Upper lobe of left lung (tissue), 6 donors: ENCODE measurements around the gene SYNE2. TPM values are rescaled to one million over a fixed set of nuclear protein-coding genes. Genes with fewer than 3 reads are reported as not detected.

ENCODE experiments used
- ATAC-seq, 2 donors: fragments of 200-7000 bp; cut with Tn5 transposase; one replicate each; pipeline ENCODE4 v1.9.1; 2022; ENCODE audit warnings: mild to moderate bottlenecking in 2 of 2, moderate library complexity in 2 of 2; ENCODE audit not compliant: low FRiP score in 2 of 2
- DNase-seq, 2 donors: peaks; one replicate each; pipeline ENCODE4 v3.0.0-alpha.2; 2019 to 2020
- H3K27ac ChIP-seq, 4 donors: fragments of 200-600 bp; sonication (generic); one replicate each; pipeline ENCODE4 v1.5.1; 2016 to 2019
- H3K27me3 ChIP-seq, 4 donors: fragments of 200-600 bp; sonication (generic); one replicate each; pipeline ENCODE4 v1.5.1; 2017 to 2019
- H3K36me3 ChIP-seq, 4 donors: fragments of 200-600 bp; sonication (generic); one replicate each; pipeline ENCODE4 v1.5.1; 2016 to 2019
- H3K4me1 ChIP-seq, 4 donors: fragments of 200-600 bp; sonication (generic); one replicate each; pipeline ENCODE4 v1.5.1; 2018 to 2019
- H3K4me3 ChIP-seq, 4 donors: fragments of 200-600 bp; sonication (generic); one replicate each; pipeline ENCODE4 v1.5.1; 2017 to 2019; ENCODE audit warnings: mild to moderate bottlenecking in 2 of 4, moderate library complexity in 1 of 4
- H3K9me3 ChIP-seq, 4 donors: fragments of 200-600 bp; sonication (generic); one replicate each; pipeline ENCODE4 v1.5.1; 2018 to 2019
- EP300 ChIP-seq, 4 donors: sonication (generic); formaldehyde crosslinking; IDR thresholded peaks; one replicate each; pipeline ENCODE4 v1.5.1; 2017; ENCODE audit warnings: antibody characterized with exemption in 4 of 4, control low read depth in 2 of 4
- POLR2A ChIP-seq, 4 donors: fragments of 450-650 bp; IDR thresholded peaks; one replicate each; pipeline ENCODE4 v1.5.1; 2016 to 2017; ENCODE audit warnings: antibody characterized with exemption in 4 of 4, mild to moderate bottlenecking in 2 of 4
- POLR2AphosphoS5 ChIP-seq, 2 donors: sonication (generic); formaldehyde crosslinking; IDR thresholded peaks; one replicate each; pipeline ENCODE4 v1.5.1; 2017; ENCODE audit warnings: antibody characterized with exemption in 2 of 2
- WGBS, 2 donors: methylation state at CpG; one replicate each; pipeline ENCODE4 v1.1.5; 2017 to 2018; 5-methylcytosine and 5-hydroxymethylcytosine counted together
- total RNA-seq, 6 donors: library from RNA; depleted of rRNA in 4 of 6; stranded (reverse); fragments of >200 nt in 4 of 6; gene quantifications; one replicate each; pipeline versions ENCODE4 v1.1.0 to v1.2.1, GENCODE V29; 2016 to 2021
- TF ChIP-seq, protein P1 (sequence below), 6 experiments: fragments of 450-650 bp in 4 of 6; fragments of 200-600 bp in 2 of 6; sonication (generic) in 2 of 6; IDR thresholded peaks; one replicate each; pipeline ENCODE4 v1.5.1; 2016 to 2019; ENCODE audit warnings: antibody characterized with exemption in 6 of 6
- donor health status: DM: no; HTN: no; CAD: no; lungs with moderate emphysema.
- donor health status: DM: no; HTN: yes; CAD: no; lungs with severe emphysema.

SYNE2 gene
- total RNA-seq, 6 donors from 2014 or later, result 75.8 to 439 (median 234) TPM

DNA sequence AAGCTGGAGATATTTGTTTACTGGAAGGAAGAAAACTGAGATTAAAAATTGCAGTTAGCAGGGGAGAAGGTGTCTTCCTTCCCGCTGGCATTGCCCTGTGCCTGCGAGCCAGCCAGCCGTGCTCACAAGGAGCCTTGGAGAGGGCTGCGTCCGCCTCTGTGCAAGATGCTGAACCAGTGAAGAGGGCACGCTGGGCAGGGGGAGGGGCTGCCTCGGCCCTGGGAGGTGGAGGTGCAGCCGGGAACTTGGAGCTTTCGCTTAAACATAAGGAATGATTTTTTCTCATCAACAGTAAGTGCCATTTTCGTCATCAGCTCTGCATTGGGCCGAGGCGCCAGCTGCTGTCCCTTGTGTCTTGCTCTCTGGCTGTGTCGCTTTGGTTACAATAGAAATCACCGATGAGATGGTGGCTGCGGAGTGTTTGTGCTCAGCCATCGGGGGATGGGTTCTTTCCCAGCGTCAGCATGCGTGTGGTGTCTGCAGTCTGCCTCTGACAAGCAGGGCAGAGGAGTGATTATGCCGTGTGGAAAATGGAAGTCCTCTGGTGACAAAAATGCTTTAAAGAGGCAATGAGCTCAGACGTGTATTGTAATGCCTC, 344.1 kb downstream of the SYNE2 start:
- TF ChIP-seq, protein P1, sequence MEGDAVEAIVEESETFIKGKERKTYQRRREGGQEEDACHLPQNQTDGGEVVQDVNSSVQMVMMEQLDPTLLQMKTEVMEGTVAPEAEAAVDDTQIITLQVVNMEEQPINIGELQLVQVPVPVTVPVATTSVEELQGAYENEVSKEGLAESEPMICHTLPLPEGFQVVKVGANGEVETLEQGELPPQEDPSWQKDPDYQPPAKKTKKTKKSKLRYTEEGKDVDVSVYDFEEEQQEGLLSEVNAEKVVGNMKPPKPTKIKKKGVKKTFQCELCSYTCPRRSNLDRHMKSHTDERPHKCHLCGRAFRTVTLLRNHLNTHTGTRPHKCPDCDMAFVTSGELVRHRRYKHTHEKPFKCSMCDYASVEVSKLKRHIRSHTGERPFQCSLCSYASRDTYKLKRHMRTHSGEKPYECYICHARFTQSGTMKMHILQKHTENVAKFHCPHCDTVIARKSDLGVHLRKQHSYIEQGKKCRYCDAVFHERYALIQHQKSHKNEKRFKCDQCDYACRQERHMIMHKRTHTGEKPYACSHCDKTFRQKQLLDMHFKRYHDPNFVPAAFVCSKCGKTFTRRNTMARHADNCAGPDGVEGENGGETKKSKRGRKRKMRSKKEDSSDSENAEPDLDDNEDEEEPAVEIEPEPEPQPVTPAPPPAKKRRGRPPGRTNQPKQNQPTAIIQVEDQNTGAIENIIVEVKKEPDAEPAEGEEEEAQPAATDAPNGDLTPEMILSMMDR (IDR thresholded peaks at IDR 0.05), result no peak
- peak in 1 of 2 donors; percentile 28 for TF ChIP-seq POLR2AphosphoS5 (IDR thresholded peaks at IDR 0.05)
- Histone ChIP-seq H3K9me3 (no peaks in the 10 kb centered on the region), H3K36me3 (peaks cover 0 to 7% (median 2%) of the 10 kb centered on the region in 4 donors), H3K4me1 (peaks cover 0 to 24% (median 16%) of the 10 kb centered on the region in 4 donors), H3K27ac (peak overlapping the region; percentile 16 to 39 (median 38)), H3K4me3 (peak overlapping the region in 3 of 4 donors; percentile 26 to 37 (median 34)), H3K27me3 (no peaks in the 10 kb centered on the region)
- WGBS, 2 donors, result 24 to 30% methylated on average over 16 to 20 of the region's 20 CpGs
- peak; percentile 87 for DNase-seq
- peak; percentile 38 to 69 for ATAC-seq

DNA sequence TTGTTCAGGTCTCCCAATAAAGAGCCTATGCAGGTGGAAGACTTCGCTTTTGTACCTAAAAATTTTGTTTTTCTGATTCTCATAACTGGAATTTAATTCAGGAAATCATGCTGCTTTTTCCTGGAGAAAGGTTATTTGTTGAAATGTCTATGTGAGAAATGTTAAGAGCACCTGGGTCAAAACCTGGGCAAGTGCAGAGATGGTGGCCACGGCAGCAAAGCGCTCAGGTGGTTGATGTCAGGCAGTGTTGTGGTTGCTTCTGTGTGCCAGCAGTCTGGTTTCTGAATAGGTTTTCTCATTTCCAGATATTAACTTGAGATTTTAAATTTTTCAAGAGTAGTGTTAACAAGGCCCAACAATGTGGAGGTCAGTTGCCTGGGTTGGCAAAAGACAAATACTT, 345.2 kb downstream of the SYNE2 start:
- H3K27ac ChIP-seq, result peak overlapping the region in 1 of 4 donors; percentile 39
- peaks cover 0 to 24% (median 16%) of the 10 kb centered on the region in 4 donors for H3K4me1 ChIP-seq
- no peaks in the 10 kb centered on the region for H3K9me3 ChIP-seq
- H3K4me3 ChIP-seq, result no peak overlapping the region
- no peak for TF ChIP-seq POLR2AphosphoS5 (IDR thresholded peaks at IDR 0.05)
- no peak for TF ChIP-seq POLR2A (IDR thresholded peaks at IDR 0.05)
- TF ChIP-seq, protein P1 (IDR thresholded peaks at IDR 0.05), result no peak
- no peak for TF ChIP-seq EP300 (IDR thresholded peaks at IDR 0.05)
- WGBS, 2 donors, result 79 to 95% methylated on average over 3 of the region's 3 CpGs
- ATAC-seq, result no peak
- H3K36me3 ChIP-seq, result peaks cover 0 to 10% (median 2%) of the 10 kb centered on the region in 4 donors
- H3K27me3 ChIP-seq, result no peaks in the 10 kb centered on the region
- no peak for DNase-seq

DNA sequence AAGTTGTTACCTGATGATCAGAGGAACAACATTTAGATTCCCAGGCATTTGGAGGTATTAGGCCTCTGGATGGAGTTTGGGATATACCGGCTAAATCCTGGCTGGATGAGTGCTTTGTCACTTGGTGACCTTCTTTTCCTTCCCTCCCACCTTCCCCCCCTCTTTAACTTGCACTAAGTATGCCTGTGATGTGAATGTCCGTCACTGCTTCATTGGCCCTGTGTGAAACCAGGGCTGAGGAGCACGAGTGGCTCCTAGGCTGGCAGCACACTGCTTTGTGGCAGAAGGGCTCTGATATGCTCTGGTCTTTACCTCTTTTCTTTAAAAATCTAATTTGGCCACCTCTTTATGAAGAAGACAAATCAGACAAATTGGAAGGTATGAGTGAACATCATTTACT, 345.7 kb downstream of the SYNE2 start:
- TF ChIP-seq EP300 (IDR thresholded peaks at IDR 0.05) (no peak), POLR2A (IDR thresholded peaks at IDR 0.05) (no peak), POLR2AphosphoS5 (IDR thresholded peaks at IDR 0.05) (no peak)
- TF ChIP-seq, protein P1 (IDR thresholded peaks at IDR 0.05), result no peak
- 83 to 97% methylated on average over 3 of the region's 3 CpGs for WGBS, 2 donors
- Histone ChIP-seq H3K4me3 (no peak overlapping the region), H3K4me1 (peaks cover 0 to 26% (median 16%) of the 10 kb centered on the region in 4 donors), H3K36me3 (peaks cover 0 to 11% (median 0%) of the 10 kb centered on the region in 4 donors), H3K27me3 (no peaks in the 10 kb centered on the region), H3K27ac (no peak overlapping the region), H3K9me3 (no peaks in the 10 kb centered on the region)
- DNase-seq (no peak), ATAC-seq (no peak)

DNA sequence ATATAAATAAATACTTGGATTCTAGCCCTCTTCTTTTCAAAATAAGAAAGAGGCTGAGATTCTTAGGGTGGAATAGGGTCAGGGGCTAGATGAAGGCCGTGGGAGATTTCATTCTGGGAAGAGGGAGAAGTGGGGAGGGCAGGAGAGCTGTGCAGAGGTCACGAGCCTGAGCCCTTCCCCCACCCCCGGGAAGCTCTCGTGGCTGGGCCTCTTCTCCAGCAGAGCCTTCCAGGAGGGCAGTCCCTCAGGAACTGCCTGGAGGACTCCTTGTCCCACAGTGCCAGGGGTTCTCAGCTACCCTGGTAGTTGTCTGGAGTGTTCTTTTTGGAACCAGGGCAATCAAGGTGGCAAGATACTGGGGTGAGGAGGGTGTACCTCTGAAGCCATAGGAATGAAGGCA, 347.4 kb downstream of the SYNE2 start:
- Histone ChIP-seq H3K9me3 (no peaks in the 10 kb centered on the region), H3K4me3 (no peak overlapping the region), H3K27me3 (no peaks in the 10 kb centered on the region), H3K4me1 (peaks cover 0 to 24% (median 16%) of the 10 kb centered on the region in 4 donors), H3K27ac (peak overlapping the region; percentile 1 to 20 (median 8)), H3K36me3 (peaks cover 0 to 11% (median 0%) of the 10 kb centered on the region in 4 donors)
- WGBS, 2 donors, result 66 to 69% methylated on average over 4 of the region's 4 CpGs
- peak in 1 of 2 donors; percentile 56 for ATAC-seq
- TF ChIP-seq EP300 (IDR thresholded peaks at IDR 0.05), result peak in 1 of 4 donors; percentile 75
- TF ChIP-seq, protein P1 (IDR thresholded peaks at IDR 0.05), result no peak
- peak in 1 of 4 donors; percentile 34 for TF ChIP-seq POLR2A (IDR thresholded peaks at IDR 0.05)
- peak in 1 of 2 donors; percentile 36 for TF ChIP-seq POLR2AphosphoS5 (IDR thresholded peaks at IDR 0.05)
- DNase-seq, result peak in 1 of 2 donors; percentile 85
